Activated T-cell treated with anti-CD3 and anti-CD28 coated beads for 1 hour (primary cell): ENCODE results near the gene SGMS2.

ENCODE experiments used
- DNase-seq: peaks from one replicate; pipeline ENCODE4 v3.0.0-alpha.2; 2020; ENCODE audit warnings: low read depth

SGMS2 gene

GRCh38 chr4:107824350-107825071 lies at the start of gene SGMS2:
Gene SGMS2, plus strand, starts transcription at chr4:107824932. Its CDS starts 70,622 bp downstream, at chr4:107895554.
- DNase-seq, result peak; percentile 2

GRCh38 chr4:107777890-107778289 lies 46.8 kb upstream of the SGMS2 start:
- no peak for DNase-seq

- no peak for DNase-seq
These were observed 45.8 kb upstream of the SGMS2 start for GRCh38 chr4:107778784-107779530.

GRCh38 chr4:107780665-107781064 lies 44.1 kb upstream of the SGMS2 start:
- no peak for DNase-seq

GRCh38 chr4:107791902-107792301 lies 32.8 kb upstream of the SGMS2 start:
- DNase-seq, result no peak

- DNase-seq, result no peak
These were observed 32.0 kb upstream of the SGMS2 start for GRCh38 chr4:107792711-107793110.

GRCh38 chr4:107793996-107794395 lies 30.7 kb upstream of the SGMS2 start:
- no peak for DNase-seq

GRCh38 chr4:107799669-107800450 lies 24.9 kb upstream of the SGMS2 start:
- no peak for DNase-seq

GRCh38 chr4:107800706-107801105 lies 24.0 kb upstream of the SGMS2 start:
- DNase-seq, result no peak

GRCh38 chr4:107801766-107802211 lies 22.9 kb upstream of the SGMS2 start:
- DNase-seq, result no peak

GRCh38 chr4:107804956-107805355 lies 19.8 kb upstream of the SGMS2 start:
- DNase-seq, result no peak

- DNase-seq, result no peak
These were observed 18.5 kb upstream of the SGMS2 start for GRCh38 chr4:107806196-107806595.

GRCh38 chr4:107808572-107808971 lies 16.2 kb upstream of the SGMS2 start:
- no peak for DNase-seq

GRCh38 chr4:107809210-107809609 lies 15.5 kb upstream of the SGMS2 start:
- no peak for DNase-seq

GRCh38 chr4:107814758-107815157 lies 10.0 kb upstream of the SGMS2 start:
- DNase-seq, result no peak

- DNase-seq, result no peak
These were observed 9.6 kb upstream of the SGMS2 start for GRCh38 chr4:107815158-107815557.

GRCh38 chr4:107818301-107818910 lies 6.3 kb upstream of the SGMS2 start:
- no peak for DNase-seq

- no peak for DNase-seq
These were observed 822 bp upstream of the SGMS2 start for GRCh38 chr4:107823870-107824349.

- DNase-seq, result no peak
These were observed 516 bp downstream of the SGMS2 start for GRCh38 chr4:107825072-107825824.

- no peak for DNase-seq
These were observed 1.8 kb downstream of the SGMS2 start for GRCh38 chr4:107826421-107826980.
